H1 (cell line): ENCODE results near the gene ATP5PB. TPM values are rescaled to one million over a fixed set of nuclear protein-coding genes. Genes with fewer than 3 reads are reported as not detected.

Source experiments
- CTCF ChIA-PET: fragments of 300-600 bp; sonication (Branson Sonifier 250); formaldehyde crosslinking; loops from one replicate; lab custom pipeline; 2021; ENCODE audit not compliant: partially characterized antibody; lab: Charles Lee
- POLR2A ChIA-PET: fragments of 300-600 bp; sonication (Branson Sonifier 250); formaldehyde crosslinking; loops from one replicate; lab custom pipeline; 2021; ENCODE audit warnings: inconsistent platforms; ENCODE audit not compliant: partially characterized antibody; lab: Charles Lee
- DNase-seq, 2 experiments: peaks; one replicate each; pipeline versions ENCODE4 v3.0.0 to v3.0.0-alpha.2; 2010 to 2022; ENCODE audit warnings: low spot score in 2 of 2, low read depth in 1 of 2, mixed read lengths in 1 of 2
- FAIRE-seq: peaks from 2 replicates; lab custom pipeline; 2011; peaks lifted over from hg19 to GRCh38; lab: Jason Lieb, UNC
- H2AFZ ChIP-seq: 2 replicates; pipeline ENCODE4 v1.8.1; 2012; ENCODE audit warnings: low read length, inconsistent platforms
- H2AK5ac ChIP-seq: 2 replicates; pipeline ENCODE4 v1.6.1; 2013; ENCODE audit warnings: low read depth, low read length
- H2BK120ac ChIP-seq: replicated peaks from 2 replicates; pipeline ENCODE3; 2013; ENCODE audit warnings: low read depth, low read length, inconsistent platforms
- H2BK12ac ChIP-seq: 2 replicates; pipeline ENCODE4 v1.6.1; 2013; ENCODE audit warnings: low read depth, low read length
- H2BK15ac ChIP-seq: 2 replicates; pipeline ENCODE4 v1.6.1; 2013; ENCODE audit warnings: low read length
- H2BK20ac ChIP-seq: 2 replicates; pipeline ENCODE4 v1.6.1; 2013; ENCODE audit warnings: low read length
- H2BK5ac ChIP-seq: 2 replicates; pipeline ENCODE4 v1.6.1; 2013; ENCODE audit warnings: low read depth, low read length
- H3K14ac ChIP-seq: 2 replicates; pipeline ENCODE4 v1.6.1; 2013; ENCODE audit warnings: inconsistent platforms; ENCODE audit not compliant: insufficient read length
- H3K18ac ChIP-seq: 2 replicates; pipeline ENCODE4 v1.6.1; 2013; ENCODE audit warnings: low read length; ENCODE audit errors: extremely low read depth
- H3K23ac ChIP-seq: 2 replicates; pipeline ENCODE4 v1.6.1; 2013; ENCODE audit warnings: inconsistent platforms; ENCODE audit not compliant: insufficient read length
- H3K23me2 ChIP-seq: 2 replicates; pipeline ENCODE4 v1.6.1; 2013; ENCODE audit warnings: low read depth, low read length
- H3K27ac ChIP-seq: 2 replicates; pipeline ENCODE4 v1.6.1; 2011; ENCODE audit warnings: low read depth, low read length, inconsistent platforms
- H3K27me3 ChIP-seq, 4 experiments: replicated peaks in 1 of 4; 1 replicate in 1 of 4; 2 replicates in 3 of 4; pipeline versions ENCODE4 v1.6.1 to v1.8.1; 2011 to 2013; ENCODE audit warnings: low read length in 3 of 4, mild to moderate bottlenecking in 3 of 4, inconsistent platforms in 2 of 4, mixed read lengths in 2 of 4, moderate library complexity in 1 of 4; ENCODE audit not compliant: control insufficient read depth in 3 of 4, insufficient read depth in 3 of 4; ENCODE audit errors: extremely low read depth in 1 of 4
- H3K36me3 ChIP-seq, 4 experiments: 2 replicates each; pipeline versions ENCODE4 v1.6.1 to v1.8.1; 2011 to 2013; ENCODE audit warnings: mild to moderate bottlenecking in 4 of 4, low read length in 3 of 4, moderate library complexity in 2 of 4, control low read depth in 1 of 4, inconsistent platforms in 1 of 4; ENCODE audit not compliant: insufficient read depth in 4 of 4, control insufficient read depth in 2 of 4
- H3K4ac ChIP-seq: replicated peaks from 2 replicates; pipeline ENCODE3; 2013; ENCODE audit warnings: low read length, low read depth, mixed read lengths, inconsistent platforms; ENCODE audit not compliant: insufficient read length
- H3K4me1 ChIP-seq, 4 experiments: replicated peaks in 1 of 4; 1 replicate in 1 of 4; 2 replicates in 3 of 4; pipeline versions ENCODE4 v1.6.1 to v1.8.1; 2011 to 2013; ENCODE audit warnings: low read length in 3 of 4, inconsistent platforms in 2 of 4, mixed read lengths in 1 of 4; ENCODE audit not compliant: insufficient read depth in 4 of 4, control insufficient read depth in 3 of 4
- H3K4me2 ChIP-seq, 2 experiments: 2 replicates each; pipeline versions ENCODE4 v1.6.1 to v1.8.1; 2011 to 2013; ENCODE audit warnings: low read depth in 2 of 2, low read length in 2 of 2, control low read depth in 1 of 2, inconsistent platforms in 1 of 2, mild to moderate bottlenecking in 1 of 2; ENCODE audit not compliant: insufficient read depth in 1 of 2
- H3K4me3 ChIP-seq, 4 experiments: fragments of 200-600, 300-600 bp in 1 of 4; sonication (generic), shearing (Covaris generic), sonication (Bioruptor Twin) in 1 of 4; 2 replicates each; pipeline versions ENCODE4 v1.5.1 to v1.8.1; 2011 to 2016; ENCODE audit warnings: low read length in 4 of 4, low read depth in 3 of 4, control low read depth in 2 of 4, inconsistent platforms in 2 of 4, mild to moderate bottlenecking in 2 of 4, mixed read lengths in 1 of 4, moderate library complexity in 1 of 4; ENCODE audit not compliant: insufficient read depth in 2 of 4; ENCODE audit errors: extremely low read depth in 1 of 4
- H3K56ac ChIP-seq: replicated peaks from 2 replicates; pipeline ENCODE3; 2013; ENCODE audit warnings: low read depth, mild to moderate bottlenecking, mixed read lengths, low read length, inconsistent platforms; ENCODE audit not compliant: insufficient read length
- H3K79me1 ChIP-seq: 2 replicates; pipeline ENCODE4 v1.6.1; 2013; ENCODE audit warnings: low read depth, low read length, control low read depth
- H3K79me2 ChIP-seq, 2 experiments: 2 replicates each; pipeline versions ENCODE4 v1.6.1 to v1.8.1; 2012 to 2013; ENCODE audit warnings: low read length in 2 of 2, mild to moderate bottlenecking in 2 of 2, inconsistent platforms in 1 of 2; ENCODE audit not compliant: insufficient read depth in 2 of 2, control insufficient read depth in 1 of 2
- H3K9ac ChIP-seq, 4 experiments: replicated peaks in 1 of 4; 1 replicate in 1 of 4; 2 replicates in 3 of 4; pipeline versions ENCODE4 v1.6.1 to v1.8.1; 2011 to 2013; ENCODE audit warnings: low read depth in 3 of 4, low read length in 3 of 4, control low read depth in 2 of 4, mild to moderate bottlenecking in 2 of 4, moderate library complexity in 2 of 4, inconsistent platforms in 1 of 4; ENCODE audit errors: extremely low read depth in 1 of 4
- H3K9me3 ChIP-seq, 2 experiments: 2 replicates each; pipeline versions ENCODE4 v1.6.1 to v1.8.1; 2012 to 2013; ENCODE audit warnings: mild to moderate bottlenecking in 2 of 2, moderate library complexity in 2 of 2, control low read depth in 1 of 2, inconsistent platforms in 1 of 2, low read depth in 1 of 2, low read length in 1 of 2, mixed read lengths in 1 of 2; ENCODE audit not compliant: insufficient read depth in 2 of 2
- H4K20me1 ChIP-seq, 2 experiments: replicated peaks in 1 of 2; 2 replicates each; pipeline versions ENCODE3 to v1.8.1; 2011 to 2013; ENCODE audit warnings: inconsistent platforms in 2 of 2, low read length in 2 of 2, mild to moderate bottlenecking in 1 of 2; ENCODE audit not compliant: insufficient read depth in 2 of 2, control insufficient read depth in 1 of 2
- H4K5ac ChIP-seq: 2 replicates; pipeline ENCODE4 v1.6.1; 2013; ENCODE audit warnings: low read length, low read depth, mixed read lengths, inconsistent platforms; ENCODE audit not compliant: insufficient read length
- H4K8ac ChIP-seq: 2 replicates; pipeline ENCODE4 v1.8.0; 2013; ENCODE audit warnings: mild to moderate bottlenecking, moderate library complexity, low read length, inconsistent platforms; ENCODE audit not compliant: insufficient read depth; ENCODE audit errors: extremely low read depth
- H4K91ac ChIP-seq: replicated peaks from 2 replicates; pipeline ENCODE3; 2013; ENCODE audit warnings: low read length, mixed read lengths, inconsistent platforms; ENCODE audit not compliant: insufficient read length
- RAD21 ChIP-seq, 2 experiments: IDR thresholded peaks in 1 of 2; conservative IDR thresholded peaks in 1 of 2; 2 replicates each; pipeline ENCODE4 v1.6.1; 2011; ENCODE audit warnings: low read depth in 2 of 2, low read length in 2 of 2, improper control_type of control experiment in 1 of 2, inconsistent platforms in 1 of 2, mild to moderate bottlenecking in 1 of 2, moderate library complexity in 1 of 2
- WGBS, 2 experiments: shearing (Covaris generic) in 1 of 2; methylation state at CpG; one replicate each; pipeline versions ENCODE4 v1.1.6 to v1.1.7; 2013 to 2015; ENCODE audit warnings: low lambda C conversion rate in 2 of 2, mixed read lengths in 2 of 2, inconsistent platforms in 1 of 2, low coverage in 1 of 2, missing lambda C conversion rate in 1 of 2; ENCODE audit not compliant: insufficient replicate concordance in 2 of 2, insufficient coverage in 1 of 2, insufficient read length in 1 of 2; ENCODE audit errors: extremely low coverage in 1 of 2, missing lambda C conversion rate in 1 of 2; 5-methylcytosine and 5-hydroxymethylcytosine counted together
- polyA plus RNA-seq, 7 experiments: library from polyadenylated mRNA; depleted of rRNA in 3 of 7; stranded (reverse) in 5 of 7; unstranded in 2 of 7; fragments of >200 nt in 5 of 7; fragments of 200-250 nt in 2 of 7; gene quantifications; 1 replicate in 5 of 7; 2 replicates in 1 of 7; 4 replicates in 1 of 7; pipeline versions ENCODE4 v1.2.1 to v1.2.3, GENCODE V29; 2011 to 2013; ENCODE audit warnings: missing spikeins in 2 of 7, mixed read lengths in 2 of 7
- total RNA-seq: library from RNA; stranded (reverse); fragmentation: NEBNext Ultra II Directional; extraction: Animal tissue kit (Norgen Biotek cat#: 25700); gene quantifications from 2 replicates; pipeline ENCODE4 v1.2.1, GENCODE V29; 2021

ATP5PB gene
- total and polyA plus RNA-seq, 2 of the 8 experiments (the other 6 are each of a cell fraction or from before 2014, with no cell fraction given) = 232 to 262 TPM

GRCh38 chr1:111497592-111497991, 48.3 kb downstream of the ATP5PB start:
- Histone ChIP-seq H3K4me1 (no peaks in the 10 kb centered on the region), H3K9ac (no peak overlapping the region), H2AFZ (no peak overlapping the region), H3K4me2 (no peak overlapping the region), H3K23me2 (no peaks in the 10 kb centered on the region; the same call in 1 of the 2 replicates), H3K56ac (no peak overlapping the region), H2BK12ac (no peak overlapping the region), H3K79me2 (no peaks in the 10 kb centered on the region), H3K4ac (no peak overlapping the region), H4K91ac (no peak overlapping the region), H4K20me1 (no peaks in the 10 kb centered on the region), H4K5ac (no peak overlapping the region), H3K79me1 (no peaks in the 10 kb centered on the region), H3K23ac (no peak overlapping the region), H2BK15ac (no peak overlapping the region), H2BK20ac (no peak overlapping the region), H3K4me3 (no peak overlapping the region), H3K14ac (no peak overlapping the region), H3K36me3 (no peaks in the 10 kb centered on the region), H2BK120ac (no peak overlapping the region), H3K27ac (no peak overlapping the region), H3K9me3 (no peaks in the 10 kb centered on the region), H2BK5ac (no peak overlapping the region), H2AK5ac (no peak overlapping the region), H3K18ac (no peak overlapping the region), H4K8ac (no peak overlapping the region), H3K27me3 (no peaks in the 10 kb centered on the region)
- ChIA-PET CTCF (interaction anchor here (1.0 to 3.1 kb wide), 6 partner anchors 10 to 272 kb away, joined by 3 to 21 read pairs (median 4); no protein-coding TSS in a partner anchor), POLR2A (no interaction called here)
- FAIRE-seq = no peak
- no peak for DNase-seq
- WGBS, 2 experiments = 90% methylated on average over 5 of the region's 5 CpGs; no CpG with 5 or more reads in 1 of the 2 experiments
- TF ChIP-seq RAD21 (IDR thresholded peaks at IDR 0.05 in 1 of 2, conservative IDR thresholded peaks at IDR 0.05 in 1 of 2; ENCODE audit: low read depth in 2 of 2, low read length in 2 of 2) = no peak
